Measurements from ENCODE around the gene ALG3.

DNA sequence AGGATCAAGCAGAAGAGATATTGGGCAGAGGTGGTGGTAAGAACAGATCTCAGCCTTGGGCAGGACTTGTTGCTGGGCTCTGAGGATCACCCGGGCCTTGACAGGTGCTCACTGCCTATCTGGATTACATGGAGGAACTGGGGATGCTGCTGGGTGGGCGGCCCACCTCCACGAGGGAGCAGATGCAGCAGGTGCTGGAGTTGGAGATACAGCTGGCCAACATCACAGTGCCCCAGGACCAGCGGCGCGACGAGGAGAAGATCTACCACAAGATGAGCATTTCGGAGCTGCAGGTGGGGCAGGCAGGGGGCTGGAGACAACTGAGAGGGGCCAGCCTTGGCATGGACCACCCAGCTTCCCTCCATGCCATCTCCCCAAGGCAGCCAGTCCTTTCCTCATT, 34.9 kb upstream of the ALG3 start:
- no peak for TF ChIP-seq POLR2A (IDR thresholded peaks at IDR 0.05)
- TF ChIP-seq, protein P1, sequence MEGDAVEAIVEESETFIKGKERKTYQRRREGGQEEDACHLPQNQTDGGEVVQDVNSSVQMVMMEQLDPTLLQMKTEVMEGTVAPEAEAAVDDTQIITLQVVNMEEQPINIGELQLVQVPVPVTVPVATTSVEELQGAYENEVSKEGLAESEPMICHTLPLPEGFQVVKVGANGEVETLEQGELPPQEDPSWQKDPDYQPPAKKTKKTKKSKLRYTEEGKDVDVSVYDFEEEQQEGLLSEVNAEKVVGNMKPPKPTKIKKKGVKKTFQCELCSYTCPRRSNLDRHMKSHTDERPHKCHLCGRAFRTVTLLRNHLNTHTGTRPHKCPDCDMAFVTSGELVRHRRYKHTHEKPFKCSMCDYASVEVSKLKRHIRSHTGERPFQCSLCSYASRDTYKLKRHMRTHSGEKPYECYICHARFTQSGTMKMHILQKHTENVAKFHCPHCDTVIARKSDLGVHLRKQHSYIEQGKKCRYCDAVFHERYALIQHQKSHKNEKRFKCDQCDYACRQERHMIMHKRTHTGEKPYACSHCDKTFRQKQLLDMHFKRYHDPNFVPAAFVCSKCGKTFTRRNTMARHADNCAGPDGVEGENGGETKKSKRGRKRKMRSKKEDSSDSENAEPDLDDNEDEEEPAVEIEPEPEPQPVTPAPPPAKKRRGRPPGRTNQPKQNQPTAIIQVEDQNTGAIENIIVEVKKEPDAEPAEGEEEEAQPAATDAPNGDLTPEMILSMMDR (IDR thresholded peaks at IDR 0.05), result no peak
- no peak for TF ChIP-seq EP300 (IDR thresholded peaks at IDR 0.05)
